A549 (cell line): ENCODE measurements around the gene PIK3CB. TPM values are rescaled to one million over a fixed set of nuclear protein-coding genes. Genes with fewer than 3 reads are reported as not detected.
A peak's percentile ranks its signal among the peaks of the same experiment; 100 is the strongest.

Experiments
- ATAC-seq, 2 experiments: fragments of 200-7000 bp in 1 of 2; fragments of >200 bp in 1 of 2; cut with Nextera tagmentation in 1 of 2; cut with Tn5 transposase in 1 of 2; 3 replicates each; pipeline versions ENCODE4 v1.8.0 to v1.9.1; 2018 to 2020; ENCODE audit warnings: mild to moderate bottlenecking in 1 of 2, moderate library complexity in 1 of 2
- CTCF ChIA-PET: fragments of 300-600 bp; sonication (Branson Sonifier 250); formaldehyde crosslinking; extraction: SDS; loops from one replicate; lab custom pipeline; 2021; ENCODE audit warnings: antibody characterized with exemption, inconsistent platforms; lab: Yijun Ruan, JAX
- POLR2A ChIA-PET: fragments of 350-600 bp; formaldehyde crosslinking; extraction: SDS; loops from one replicate; lab custom pipeline; 2021; ENCODE audit warnings: antibody characterized with exemption, inconsistent platforms; lab: Yijun Ruan, JAX
- DNase-seq, 2 experiments: peaks; one replicate each; pipeline versions ENCODE4 v3.0.0 to v3.0.0-alpha.2; 2011 to 2016; ENCODE audit warnings: low read depth in 1 of 2, low spot score in 1 of 2
- FAIRE-seq: peaks from 2 replicates; lab custom pipeline; 2011; peaks lifted over from hg19 to GRCh38; lab: Jason Lieb, UNC
- H3K27ac ChIP-seq, 2 experiments: fragments of >200 bp; sonication (Bioruptor Twin); formaldehyde crosslinking; 3 replicates each; pipeline ENCODE4 v1.5.1; 2016 to 2017
- H3K4me1 ChIP-seq: fragments of >200 bp; sonication (Bioruptor Twin); formaldehyde crosslinking; 3 replicates; pipeline ENCODE4 v1.6.1; 2016
- H3K4me2 ChIP-seq: fragments of >200 bp; sonication (Bioruptor Twin); formaldehyde crosslinking; 3 replicates; pipeline ENCODE4 v1.6.1; 2016
- H3K4me3 ChIP-seq: fragments of >200 bp; sonication (Bioruptor Twin); formaldehyde crosslinking; 3 replicates; pipeline ENCODE4 v1.5.1; 2016
- H3K9me3 ChIP-seq: fragments of >200 bp; sonication (Bioruptor Twin); formaldehyde crosslinking; 3 replicates; pipeline ENCODE4 v1.6.1; 2016
- CBX8 ChIP-seq: fragments of 200-600 bp; sonication (generic); IDR thresholded peaks from 2 replicates; pipeline ENCODE4 v1.6.1; 2016
- CHD4 ChIP-seq: fragments of 200-600 bp; sonication (generic); IDR thresholded peaks from 2 replicates; pipeline ENCODE4 v1.6.1; 2016; ENCODE audit warnings: antibody characterized with exemption, mild to moderate bottlenecking, borderline replicate concordance
- EHMT2 ChIP-seq: fragments of 200-600 bp; sonication (generic); IDR thresholded peaks from 2 replicates; pipeline ENCODE4 v1.6.1; 2016; ENCODE audit warnings: antibody characterized with exemption, low read depth, mild to moderate bottlenecking, moderate library complexity
- FOSB ChIP-seq: fragments of 250-450 bp; sonication (Bioruptor Pico); IDR thresholded peaks from 2 replicates; pipeline ENCODE4 v1.5.0; 2020; ENCODE audit warnings: mild to moderate bottlenecking, moderate library complexity
- FOSL2 ChIP-seq, 2 experiments: fragments of 450-650 bp in 1 of 2; fragments of >200 bp in 1 of 2; sonication (Bioruptor Twin) in 1 of 2; formaldehyde crosslinking; IDR thresholded peaks; 2 replicates each; pipeline versions ENCODE4 v1.5.0 to v1.6.1; 2016 to 2020; ENCODE audit warnings: mild to moderate bottlenecking in 1 of 2, moderate library complexity in 1 of 2
- FOXS1 ChIP-seq: fragments of 250-450 bp; sonication (Bioruptor Pico); IDR thresholded peaks from 2 replicates; pipeline ENCODE4 v1.5.0; 2020; ENCODE audit warnings: mild to moderate bottlenecking, moderate library complexity
- HEYL ChIP-seq: fragments of 250-450 bp; sonication (Bioruptor Pico); IDR thresholded peaks from 2 replicates; pipeline ENCODE4 v1.8.0; 2021; ENCODE audit warnings: mild to moderate bottlenecking, moderate library complexity
- MAFK ChIP-seq: fragments of 450-650 bp; IDR thresholded peaks from 2 replicates; pipeline ENCODE4 v1.6.1; 2014; ENCODE audit not compliant: partially characterized antibody
- MAZ ChIP-seq: fragments of 150-350 bp; IDR thresholded peaks from 2 replicates; pipeline ENCODE4 v1.6.1; 2014; ENCODE audit warnings: antibody characterized with exemption, low read depth, low read length, borderline replicate concordance
- NFE2L2 ChIP-seq: fragments of 150-350 bp; conservative IDR thresholded peaks from 2 replicates; pipeline ENCODE4 v1.6.1; 2014; ENCODE audit warnings: low read length
- NPAS2 ChIP-seq: fragments of 250-450 bp; sonication (Bioruptor Pico); IDR thresholded peaks from 2 replicates; pipeline ENCODE4 v1.8.0; 2022; ENCODE audit warnings: mild to moderate bottlenecking, moderate library complexity, borderline replicate concordance
- PHF8 ChIP-seq: fragments of 200-600 bp; sonication (generic); IDR thresholded peaks from 2 replicates; pipeline ENCODE4 v1.6.1; 2016; ENCODE audit warnings: low read depth, mild to moderate bottlenecking, antibody characterized with exemption, moderate library complexity, borderline replicate concordance
- POLR2A ChIP-seq: IDR thresholded peaks from 2 replicates; pipeline ENCODE4 v1.6.1; 2012; ENCODE audit warnings: mild to moderate bottlenecking, low read length
- RARB ChIP-seq: fragments of 250-450 bp; sonication (Bioruptor Pico); IDR thresholded peaks from 2 replicates; pipeline ENCODE4 v1.8.0; 2021; ENCODE audit warnings: mild to moderate bottlenecking, moderate library complexity
- RFX5 ChIP-seq: fragments of 450-650 bp; IDR thresholded peaks from 2 replicates; pipeline ENCODE4 v1.7.1; 2014; ENCODE audit warnings: antibody characterized with exemption, mild to moderate bottlenecking, moderate library complexity
- RNF2 ChIP-seq: fragments of 200-600 bp; sonication (generic); IDR thresholded peaks from 2 replicates; pipeline ENCODE4 v1.6.1; 2016; ENCODE audit warnings: low read depth, mild to moderate bottlenecking, antibody characterized with exemption, moderate library complexity, borderline replicate concordance
- SMC3 ChIP-seq: fragments of >200 bp; sonication (Bioruptor Twin); formaldehyde crosslinking; IDR thresholded peaks from 3 replicates; pipeline ENCODE4 v1.6.1; 2018; ENCODE audit warnings: inconsistent platforms
- TP53 ChIP-seq: fragments of 250-450 bp; sonication (Bioruptor Pico); IDR thresholded peaks from 2 replicates; pipeline ENCODE4 v1.5.0; 2021; ENCODE audit warnings: mild to moderate bottlenecking, moderate library complexity
- ZFP36 ChIP-seq: fragments of 450-650 bp; IDR thresholded peaks from 2 replicates; pipeline ENCODE4 v1.6.1; 2014; ENCODE audit warnings: borderline replicate concordance; ENCODE audit not compliant: partially characterized antibody
- WGBS: methylation state at CpG from one replicate; pipeline ENCODE4 v1.1.6; 2017; ENCODE audit errors: missing lambda C conversion rate; 5-methylcytosine and 5-hydroxymethylcytosine counted together
- polyA plus RNA-seq, 4 experiments: library from polyadenylated mRNA; depleted of rRNA in 3 of 4; stranded (reverse); fragments of >200 nt; fragmentation: RNase III in 1 of 4; extraction: RNeasy Plus Mini Kit Qiagen cat#74134 plus additional on column Dnase treatment in 1 of 4; gene quantifications; 2 replicates in 3 of 4; 3 replicates in 1 of 4; pipeline ENCODE4 v1.2.3, GENCODE V29; 2011 to 2017
- TF ChIP-seq, protein P1 (sequence below): IDR thresholded peaks from 2 replicates; pipeline ENCODE4 v1.6.1; 2012
- TF ChIP-seq, protein P2 (sequence below): fragments of >200 bp; sonication (Bioruptor Twin); formaldehyde crosslinking; IDR thresholded peaks from 3 replicates; pipeline ENCODE4 v1.6.1; 2016
- TF ChIP-seq, protein P3 (sequence below): fragments of 250-450 bp; sonication (Bioruptor Pico); IDR thresholded peaks from 2 replicates; pipeline ENCODE4 v1.5.0; 2020; ENCODE audit warnings: low read depth, mild to moderate bottlenecking, moderate library complexity
- TF ChIP-seq, protein P4 (sequence below): fragments of 150-350 bp; IDR thresholded peaks from 2 replicates; pipeline ENCODE4 v1.6.1; 2014; ENCODE audit warnings: low read depth, mild to moderate bottlenecking, low read length
- TF ChIP-seq, protein P5 (sequence below): IDR thresholded peaks from 2 replicates; pipeline ENCODE4 v1.6.1; 2012

Gene PIK3CB
- polyA plus RNA-seq, 2 of the 4 experiments (the other 2 are of a cell fraction), result 20.7 to 23.3 TPM

DNA sequence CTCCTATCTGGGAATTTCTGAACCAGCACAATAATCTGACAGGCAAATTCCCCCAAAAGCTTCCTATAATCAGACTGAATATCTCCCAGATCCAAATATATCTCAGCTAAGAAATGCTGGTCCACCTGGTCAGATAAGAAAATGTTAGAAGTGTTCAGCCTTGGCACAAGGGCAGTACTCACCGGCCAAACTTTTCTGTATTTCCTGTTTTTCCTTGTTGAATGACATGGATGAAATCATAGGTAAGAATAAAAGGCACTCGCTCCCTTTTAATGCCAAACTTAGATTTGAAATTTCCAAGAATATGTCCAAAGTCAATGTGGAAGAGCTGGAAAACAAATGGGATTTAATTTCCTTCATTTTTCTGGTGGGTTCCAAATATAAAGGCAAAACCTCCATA lies 177.2 kb downstream of the PIK3CB start:
- ATAC-seq (no peak), DNase-seq (no peak), FAIRE-seq (no peak)
- Histone ChIP-seq H3K4me3 (no peak overlapping the region), H3K27ac (no peak overlapping the region), H3K4me2 (no peak overlapping the region), H3K4me1 (no peaks in the 10 kb centered on the region), H3K9me3 (no peaks in the 10 kb centered on the region)
- ChIA-PET POLR2A (no interaction called here), CTCF (no interaction called here)
- 97% methylated on average over 2 of the region's 2 CpGs for WGBS
- TF ChIP-seq SMC3 (no peak), NFE2L2 (no peak), ZFP36 (no peak), FOSL2 (IDR thresholded peaks at IDR 0.05) (no peak), FOSL2 (CRISPR knock-in tag; IDR thresholded peaks at IDR 0.05) (no peak)
- TF ChIP-seq, protein P1, sequence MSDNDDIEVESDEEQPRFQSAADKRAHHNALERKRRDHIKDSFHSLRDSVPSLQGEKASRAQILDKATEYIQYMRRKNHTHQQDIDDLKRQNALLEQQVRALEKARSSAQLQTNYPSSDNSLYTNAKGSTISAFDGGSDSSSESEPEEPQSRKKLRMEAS, result no peak
- TF ChIP-seq, protein P2, sequence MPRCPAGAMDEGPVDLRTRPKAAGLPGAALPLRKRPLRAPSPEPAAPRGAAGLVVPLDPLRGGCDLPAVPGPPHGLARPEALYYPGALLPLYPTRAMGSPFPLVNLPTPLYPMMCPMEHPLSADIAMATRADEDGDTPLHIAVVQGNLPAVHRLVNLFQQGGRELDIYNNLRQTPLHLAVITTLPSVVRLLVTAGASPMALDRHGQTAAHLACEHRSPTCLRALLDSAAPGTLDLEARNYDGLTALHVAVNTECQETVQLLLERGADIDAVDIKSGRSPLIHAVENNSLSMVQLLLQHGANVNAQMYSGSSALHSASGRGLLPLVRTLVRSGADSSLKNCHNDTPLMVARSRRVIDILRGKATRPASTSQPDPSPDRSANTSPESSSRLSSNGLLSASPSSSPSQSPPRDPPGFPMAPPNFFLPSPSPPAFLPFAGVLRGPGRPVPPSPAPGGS, result no peak
- TF ChIP-seq, protein P3, sequence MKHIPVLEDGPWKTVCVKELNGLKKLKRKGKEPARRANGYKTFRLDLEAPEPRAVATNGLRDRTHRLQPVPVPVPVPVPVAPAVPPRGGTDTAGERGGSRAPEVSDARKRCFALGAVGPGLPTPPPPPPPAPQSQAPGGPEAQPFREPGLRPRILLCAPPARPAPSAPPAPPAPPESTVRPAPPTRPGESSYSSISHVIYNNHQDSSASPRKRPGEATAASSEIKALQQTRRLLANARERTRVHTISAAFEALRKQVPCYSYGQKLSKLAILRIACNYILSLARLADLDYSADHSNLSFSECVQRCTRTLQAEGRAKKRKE, result no peak
- TF ChIP-seq, protein P4, sequence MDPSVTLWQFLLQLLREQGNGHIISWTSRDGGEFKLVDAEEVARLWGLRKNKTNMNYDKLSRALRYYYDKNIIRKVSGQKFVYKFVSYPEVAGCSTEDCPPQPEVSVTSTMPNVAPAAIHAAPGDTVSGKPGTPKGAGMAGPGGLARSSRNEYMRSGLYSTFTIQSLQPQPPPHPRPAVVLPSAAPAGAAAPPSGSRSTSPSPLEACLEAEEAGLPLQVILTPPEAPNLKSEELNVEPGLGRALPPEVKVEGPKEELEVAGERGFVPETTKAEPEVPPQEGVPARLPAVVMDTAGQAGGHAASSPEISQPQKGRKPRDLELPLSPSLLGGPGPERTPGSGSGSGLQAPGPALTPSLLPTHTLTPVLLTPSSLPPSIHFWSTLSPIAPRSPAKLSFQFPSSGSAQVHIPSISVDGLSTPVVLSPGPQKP, result no peak

DNA sequence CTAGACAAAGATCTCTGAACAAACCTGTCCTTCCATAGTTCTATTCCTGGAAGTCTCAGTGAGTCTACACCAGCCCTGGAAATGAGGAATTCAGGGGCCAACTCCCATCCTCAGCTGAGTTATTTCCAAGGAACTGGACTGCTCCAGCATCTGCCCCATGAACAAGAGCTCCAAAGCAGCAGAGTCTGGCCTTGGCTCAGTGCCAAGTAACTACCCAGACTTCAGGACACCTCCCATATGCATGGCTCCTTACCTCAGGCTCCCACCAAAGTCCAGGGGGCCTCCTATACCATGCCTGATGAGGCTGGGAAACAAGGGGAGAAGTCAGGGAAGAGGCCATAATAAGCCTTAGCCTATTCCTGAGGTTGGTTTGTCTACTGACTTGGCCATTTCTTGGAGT lies 181.2 kb downstream of the PIK3CB start:
- no peak overlapping the region for H3K4me3 ChIP-seq
- ChIA-PET CTCF (no interaction called here), POLR2A (no interaction called here)
- ATAC-seq (no peak), DNase-seq (no peak), FAIRE-seq (no peak)
- no peaks in the 10 kb centered on the region for H3K4me1 ChIP-seq
- H3K9me3 ChIP-seq, result peaks cover 10% of the 10 kb centered on the region; the same call in 1 of the 3 replicates
- TF ChIP-seq EHMT2 (no peak), FOXS1 (CRISPR knock-in tag) (no peak), MAFK (no peak), FOSB (no peak), RNF2 (no peak), RFX5 (no peak), POLR2A (no peak), TP53 (CRISPR knock-in tag) (no peak), CHD4 (no peak), NPAS2 (no peak), RARB (CRISPR knock-in tag) (no peak), PHF8 (no peak), CBX8 (no peak)
- TF ChIP-seq, protein P5, sequence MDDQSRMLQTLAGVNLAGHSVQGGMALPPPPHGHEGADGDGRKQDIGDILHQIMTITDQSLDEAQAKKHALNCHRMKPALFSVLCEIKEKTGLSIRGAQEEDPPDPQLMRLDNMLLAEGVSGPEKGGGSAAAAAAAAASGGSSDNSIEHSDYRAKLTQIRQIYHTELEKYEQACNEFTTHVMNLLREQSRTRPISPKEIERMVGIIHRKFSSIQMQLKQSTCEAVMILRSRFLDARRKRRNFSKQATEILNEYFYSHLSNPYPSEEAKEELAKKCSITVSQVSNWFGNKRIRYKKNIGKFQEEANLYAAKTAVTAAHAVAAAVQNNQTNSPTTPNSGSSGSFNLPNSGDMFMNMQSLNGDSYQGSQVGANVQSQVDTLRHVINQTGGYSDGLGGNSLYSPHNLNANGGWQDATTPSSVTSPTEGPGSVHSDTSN, result no peak
- H3K4me2 ChIP-seq, result no peak overlapping the region
- no peak overlapping the region for H3K27ac ChIP-seq

DNA sequence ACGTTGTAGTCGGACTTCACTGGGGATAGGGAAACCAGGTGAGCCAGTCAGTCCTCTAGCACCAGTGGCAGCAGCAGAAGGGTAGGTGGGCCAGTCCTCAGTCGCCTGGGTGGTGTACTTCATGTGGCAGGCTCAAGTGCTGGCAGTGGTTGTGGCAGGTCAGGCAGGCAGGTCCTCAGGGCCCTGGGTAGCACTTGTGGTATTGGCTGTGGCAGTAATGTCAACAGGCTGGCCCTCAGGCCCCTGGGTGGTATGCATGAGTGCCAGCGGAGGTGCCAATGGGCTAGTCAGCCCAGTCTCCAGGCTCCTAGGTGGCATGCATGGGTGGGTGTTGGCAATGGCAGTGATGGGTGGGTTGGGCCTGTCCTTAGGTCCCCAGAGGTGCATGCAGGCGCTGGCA lies 185.6 kb downstream of the PIK3CB start:
- FAIRE-seq (no peak), DNase-seq (no peak), ATAC-seq (no peak)
- Histone ChIP-seq H3K4me2 (no peak overlapping the region), H3K4me3 (no peak overlapping the region), H3K9me3 (peaks cover 26% of the 10 kb centered on the region; the same call in 2 of the 3 replicates), H3K27ac (no peak overlapping the region), H3K4me1 (no peaks in the 10 kb centered on the region)
- WGBS, result 91% methylated on average over 2 of the region's 5 CpGs
- CTCF ChIA-PET, result interaction anchor here (1.0 kb wide), 1 partner anchor 18 kb away, joined by 3 read pairs; no protein-coding TSS in a partner anchor
- TF ChIP-seq MAZ, result no peak
- no peak for TF ChIP-seq RFX5
- peak; percentile 24 for TF ChIP-seq ZFP36
- no peak for TF ChIP-seq HEYL (CRISPR knock-in tag)
- POLR2A ChIA-PET, result no interaction called here
